HK-2 (cell line): ENCODE data around the gene EVA1A.
"Not testable (repeated sequence)": the region's sequence is repeated elsewhere in the genome, so short reads cannot be mapped to it uniquely, and the experiment has no call there.

Experiments used
- DNase-seq: peaks from one replicate; pipeline ENCODE4 v3.0.0-alpha.2; 2018; ENCODE audit not compliant: unreplicated experiment

The EVA1A gene

DNA sequence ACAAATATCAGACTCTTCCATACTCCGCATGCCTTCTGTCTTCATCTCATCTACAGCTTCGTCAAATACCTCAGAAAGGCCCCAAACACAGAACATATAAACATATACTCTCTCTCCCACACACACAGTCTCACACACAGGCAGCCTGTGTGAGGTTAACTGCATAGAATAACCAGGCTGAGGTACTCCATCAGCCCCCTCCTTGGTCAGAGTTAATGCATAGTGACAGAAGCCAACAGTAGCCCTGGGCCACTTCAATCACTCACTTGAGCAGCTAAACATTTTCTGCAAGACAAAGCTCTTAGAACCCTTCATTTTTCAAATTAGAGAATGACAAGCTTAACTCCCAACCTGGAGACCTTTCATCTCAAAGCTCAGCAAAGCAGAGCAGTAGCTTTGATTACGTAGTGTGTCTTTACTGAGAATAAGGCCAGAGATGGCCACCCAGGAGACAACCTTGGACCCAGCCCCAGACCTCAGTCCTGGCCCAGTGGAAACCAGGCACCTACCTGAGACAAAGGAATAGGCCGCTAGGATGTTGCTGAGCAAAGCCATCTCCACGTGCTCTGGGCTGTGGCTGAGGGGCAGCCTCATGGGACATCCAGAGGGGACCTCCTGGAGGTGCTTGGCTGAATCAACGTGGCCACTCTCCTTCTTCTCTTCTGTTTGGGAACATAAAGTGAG is 43.0 kb downstream of the EVA1A start:
- DNase-seq, result no peak

DNA sequence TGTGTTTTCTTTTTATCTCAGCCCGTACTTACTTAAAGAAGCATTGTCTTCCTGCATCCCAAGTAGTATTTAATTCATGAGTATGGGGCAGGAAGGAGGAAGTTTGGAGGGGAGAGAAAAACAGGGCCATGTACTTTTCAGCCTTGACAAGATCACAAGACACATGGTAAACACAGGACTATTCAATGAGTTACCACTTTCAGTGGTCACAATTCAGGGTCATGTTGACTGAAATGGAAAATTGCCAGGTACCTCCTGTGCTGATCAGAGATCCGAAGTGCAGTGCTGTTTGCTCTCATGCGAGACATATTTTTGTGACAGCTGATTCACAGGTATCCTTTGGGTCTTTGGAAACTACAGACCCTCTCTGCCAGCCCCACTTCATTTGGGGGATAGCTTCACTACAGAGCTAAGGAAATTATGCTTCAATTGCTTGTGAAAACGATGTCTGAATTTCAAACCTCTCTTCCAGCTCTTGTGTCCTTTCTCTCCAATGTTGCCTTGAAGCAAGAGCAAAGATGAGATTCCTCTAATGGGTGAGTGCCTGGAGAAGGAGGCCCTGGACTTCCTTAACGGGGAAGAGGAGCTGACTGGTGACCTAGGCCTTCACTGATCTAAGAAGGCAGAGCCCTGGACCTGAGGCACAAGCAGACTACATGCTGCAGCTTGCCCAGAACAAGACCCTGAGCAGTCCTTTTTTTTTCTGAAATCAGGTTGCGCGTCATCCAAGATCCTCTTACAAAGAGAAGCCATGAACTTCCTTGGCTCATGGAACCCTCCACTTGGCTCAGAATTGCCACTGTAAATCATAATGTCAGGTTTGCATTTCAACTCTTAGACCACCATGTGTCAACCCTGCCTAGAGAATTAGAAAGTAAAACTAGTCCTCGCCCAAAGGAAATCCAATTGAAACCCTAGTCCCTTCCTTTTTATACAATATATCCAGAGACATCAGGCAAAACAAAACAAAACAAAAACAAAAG is 44.1 kb downstream of the EVA1A start:
- DNase-seq, result no peak

DNA sequence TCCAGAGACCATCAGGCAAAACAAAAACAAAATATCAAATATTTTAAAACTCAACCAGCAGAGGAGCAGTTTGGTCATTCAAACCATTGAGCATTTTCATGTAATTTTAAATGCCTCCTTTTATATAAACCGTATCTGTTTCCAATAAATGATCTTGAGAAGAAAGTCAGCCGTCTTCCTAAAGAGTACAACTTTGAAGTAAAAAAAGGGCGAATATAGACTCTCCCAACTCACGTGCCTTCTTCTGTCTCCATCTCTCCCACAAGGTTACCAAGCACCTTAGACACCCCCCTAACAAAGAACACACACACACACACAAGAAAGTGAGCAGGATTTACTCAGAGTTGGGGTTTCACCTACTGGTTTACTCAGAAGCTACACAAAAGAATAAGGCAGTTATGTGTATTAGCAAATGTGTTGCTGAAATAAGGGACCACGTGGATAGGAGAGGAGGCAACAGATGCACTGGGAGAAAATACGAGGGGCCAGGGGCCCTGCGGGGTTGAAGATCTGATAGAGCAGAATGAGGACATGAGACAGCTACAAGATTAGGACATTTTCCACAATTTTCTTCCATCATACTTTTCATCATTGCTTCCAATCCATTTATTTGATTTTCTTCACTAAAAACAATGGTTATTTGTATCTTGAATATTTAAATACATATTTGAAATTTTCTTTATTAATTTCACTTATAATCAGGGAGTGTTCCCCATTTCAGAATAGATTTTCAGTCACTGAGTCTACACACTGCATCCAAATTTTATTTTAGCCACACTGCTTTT is 45.0 kb downstream of the EVA1A start:
- DNase-seq, result no peak

DNA sequence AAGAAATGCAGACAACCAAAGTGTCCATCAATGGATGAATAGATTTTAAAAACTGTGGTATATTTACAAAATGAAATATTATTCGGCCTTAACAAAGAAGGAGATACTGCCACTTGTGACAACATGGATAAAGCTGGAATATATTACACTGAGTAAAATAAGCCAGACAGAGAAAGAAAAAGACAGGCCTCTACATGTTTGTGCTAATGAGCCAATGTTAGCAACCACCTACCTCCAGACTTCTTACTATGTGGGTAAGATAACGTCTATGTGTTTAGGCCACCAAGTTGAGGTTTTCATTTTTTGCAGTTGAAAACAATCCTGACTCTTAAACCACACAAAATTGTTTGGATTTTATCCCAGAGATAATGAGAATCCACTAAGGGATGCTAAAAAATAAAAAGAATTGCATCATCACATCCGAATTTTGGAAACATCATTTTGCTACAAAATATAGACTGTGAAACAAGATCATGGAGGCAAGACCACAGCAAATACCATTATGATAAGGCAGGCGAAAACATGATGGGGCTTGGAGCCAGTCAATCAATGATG is 47.0 kb downstream of the EVA1A start:
- DNase-seq, result no peak

DNA sequence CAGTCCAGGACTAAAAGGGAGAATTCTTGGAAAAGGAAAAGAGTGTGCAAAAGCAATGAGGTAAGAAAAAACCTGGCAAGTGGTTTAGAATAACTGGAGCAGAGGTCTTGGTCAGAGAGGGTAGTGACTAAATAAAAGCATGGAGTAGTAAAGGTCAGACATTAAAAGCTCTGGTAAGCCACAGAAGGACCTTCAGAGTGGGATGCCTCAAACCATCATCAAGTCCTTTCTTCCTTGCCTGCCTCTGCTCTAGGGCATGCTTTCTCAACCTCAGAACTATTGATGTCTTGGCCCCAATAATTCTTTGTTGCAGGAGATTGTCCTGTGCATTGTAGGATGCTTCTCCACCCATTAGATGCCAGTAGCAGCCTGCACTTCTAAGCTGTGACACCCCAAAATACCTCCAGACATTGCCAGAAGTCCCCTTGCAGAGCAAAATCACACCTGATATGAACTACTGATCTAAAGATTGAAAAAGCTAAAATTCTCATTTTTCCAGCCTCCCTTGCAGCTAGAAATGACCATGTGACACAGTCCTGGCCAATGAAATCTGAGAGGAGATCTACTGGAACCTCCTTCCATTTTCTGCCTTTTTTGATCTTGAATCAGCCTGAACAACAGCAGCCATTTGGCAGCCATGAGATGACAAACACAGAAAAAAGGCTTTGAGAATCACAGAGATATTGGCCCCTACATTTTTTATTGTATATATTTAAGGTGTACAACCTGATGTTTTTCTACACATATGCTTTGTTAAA is 48.1 kb downstream of the EVA1A start:
- DNase-seq, result no peak

DNA sequence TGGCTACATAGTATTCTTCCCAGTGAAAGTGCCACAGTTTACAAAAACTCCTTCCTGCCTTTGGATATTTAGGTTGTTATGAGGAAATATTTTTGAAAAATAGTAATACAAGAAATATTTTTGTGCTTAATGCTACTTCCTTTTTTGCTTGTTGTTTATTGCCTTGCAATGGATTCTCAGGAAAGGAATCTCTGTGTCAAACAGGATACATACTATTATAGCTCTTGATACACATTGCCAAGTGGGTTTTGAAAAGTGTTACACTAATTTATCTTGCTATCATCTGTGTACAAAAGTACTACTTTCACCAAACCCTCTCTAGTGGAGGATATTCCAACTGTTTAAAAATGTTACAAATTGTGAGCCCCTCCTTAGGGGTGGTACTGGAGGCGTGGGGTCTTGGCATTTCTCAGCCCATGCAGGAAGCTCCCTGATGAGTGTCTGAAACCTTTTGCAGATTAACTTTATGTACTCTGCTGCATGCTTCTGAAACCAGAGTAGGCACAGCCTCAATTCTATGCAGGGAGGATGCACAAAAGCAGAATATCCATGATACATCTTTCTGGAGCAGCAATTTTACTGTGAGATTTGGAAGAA is 54.5 kb downstream of the EVA1A start:
- DNase-seq, result no peak

DNA sequence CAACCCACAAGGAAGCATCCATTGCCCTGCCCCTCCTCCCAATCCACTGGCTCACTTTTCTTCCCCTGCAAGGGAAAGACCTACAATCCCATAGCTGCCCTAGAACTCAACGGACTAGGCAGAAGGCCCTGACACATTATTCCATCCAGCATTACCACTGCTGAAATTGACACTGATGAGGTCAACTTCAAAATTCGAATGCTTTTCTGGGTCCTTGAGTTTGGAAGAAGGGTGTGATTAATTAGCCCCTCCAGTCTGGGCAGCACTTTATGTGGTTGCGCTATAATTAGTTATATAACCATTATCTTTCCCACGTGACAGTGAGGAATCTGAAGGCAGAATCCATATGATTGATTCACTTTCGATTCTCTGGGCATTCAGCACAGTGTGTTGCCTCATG is 55.7 kb downstream of the EVA1A start:
- no peak for DNase-seq

DNA sequence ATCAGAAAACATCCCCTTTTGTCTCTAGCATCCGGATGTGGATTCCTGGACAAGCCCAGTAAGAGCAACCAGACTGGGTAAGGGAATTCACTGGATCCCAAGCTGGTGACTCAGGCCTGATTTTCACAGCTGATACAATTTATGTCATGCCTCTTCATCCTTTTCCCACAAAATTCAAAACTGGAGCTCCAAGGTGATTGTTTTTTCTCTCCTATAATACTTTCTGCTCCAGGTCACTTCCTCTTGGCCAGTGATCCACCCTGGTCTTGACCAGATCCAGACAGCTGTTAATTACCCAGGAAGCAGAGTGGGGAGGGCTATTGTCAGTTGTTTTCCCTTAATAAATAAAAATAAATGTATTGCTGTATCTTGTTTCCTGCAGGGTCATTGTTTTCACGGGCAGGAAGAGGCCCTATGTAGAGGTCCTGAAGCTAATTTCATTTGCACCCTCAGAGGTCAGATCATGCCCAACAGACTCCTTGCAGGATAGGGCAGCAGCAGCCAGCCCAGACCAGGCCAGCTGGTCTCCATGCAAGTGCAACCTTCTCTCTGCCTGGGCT is 57.6 kb downstream of the EVA1A start:
- DNase-seq, result peak; percentile 43

DNA sequence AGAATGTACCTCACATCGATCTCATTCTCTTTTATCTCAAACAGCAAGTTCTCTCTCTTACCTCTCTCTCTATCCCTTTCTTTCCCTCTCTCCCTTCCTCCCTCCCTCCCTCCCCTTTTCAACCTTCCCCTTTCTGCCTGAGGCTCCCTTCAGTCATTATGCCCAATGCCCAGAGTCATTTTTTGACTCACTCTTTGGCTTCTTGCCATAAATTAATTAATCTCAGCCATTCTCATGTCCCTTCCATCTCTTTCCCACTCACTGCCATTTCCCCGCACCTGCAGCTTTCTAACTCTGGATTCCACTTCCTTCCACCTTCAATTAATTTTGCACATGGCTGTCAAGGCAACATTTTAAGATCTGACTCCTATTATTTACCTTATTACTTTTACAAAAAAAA is 60.1 kb downstream of the EVA1A start:
- no peak for DNase-seq

DNA sequence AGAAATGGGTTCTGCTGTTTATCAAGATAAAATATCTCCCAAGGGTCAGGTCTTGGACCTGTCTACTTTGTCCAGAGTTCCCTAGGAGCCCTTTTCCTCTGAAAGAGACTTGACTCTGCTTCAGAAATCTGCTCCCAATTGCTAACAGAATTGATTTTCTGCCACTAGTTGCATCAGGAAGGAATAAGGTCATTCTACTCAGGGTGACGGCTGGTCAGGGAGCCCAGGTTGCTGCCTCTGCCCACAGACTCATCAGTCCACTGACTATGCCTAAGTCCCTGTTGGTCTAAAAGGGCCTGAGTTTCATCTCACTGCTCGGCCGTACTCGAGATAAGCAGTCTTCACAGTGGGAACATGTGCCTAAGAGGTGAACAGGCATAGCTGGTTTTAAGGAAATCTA is 61.2 kb downstream of the EVA1A start:
- no peak for DNase-seq

DNA sequence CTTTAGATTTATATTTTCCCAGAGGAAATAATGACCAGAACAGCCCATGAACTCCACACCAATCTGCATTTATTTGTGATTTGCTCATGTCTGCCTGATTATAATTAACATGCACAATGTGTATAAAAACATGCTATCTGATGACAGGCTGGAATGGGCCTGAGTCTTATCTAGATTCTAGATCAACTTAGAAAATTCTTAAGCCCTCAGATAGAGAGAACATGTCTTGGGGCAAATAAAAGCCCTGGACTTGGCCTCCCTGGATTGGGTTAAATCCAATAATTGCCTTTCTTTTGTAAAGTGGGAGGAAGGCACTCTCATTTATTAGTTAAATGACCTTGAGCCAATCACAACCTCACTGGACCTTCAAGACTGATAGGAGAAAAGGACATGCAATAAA is 61.8 kb downstream of the EVA1A start:
- DNase-seq, result no peak

DNA sequence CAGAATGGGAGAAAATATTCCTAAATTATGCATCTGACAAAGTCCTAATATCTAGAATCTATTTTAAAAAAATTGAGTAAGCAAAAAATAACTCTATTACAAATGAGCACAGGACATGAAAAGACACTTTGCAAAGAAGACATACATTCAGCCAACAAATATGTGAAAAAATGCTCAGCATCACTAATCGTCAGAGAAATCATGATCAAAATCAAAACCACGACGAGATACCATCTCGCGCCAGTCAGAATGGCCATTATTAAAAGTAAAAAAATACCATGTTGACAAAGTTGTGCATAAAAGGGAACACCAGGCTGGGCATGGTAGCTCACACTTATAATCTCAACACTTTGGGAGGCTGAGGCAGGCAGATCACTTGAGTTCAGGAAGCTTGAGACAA is 63.5 kb downstream of the EVA1A start:
- no peak for DNase-seq

DNA sequence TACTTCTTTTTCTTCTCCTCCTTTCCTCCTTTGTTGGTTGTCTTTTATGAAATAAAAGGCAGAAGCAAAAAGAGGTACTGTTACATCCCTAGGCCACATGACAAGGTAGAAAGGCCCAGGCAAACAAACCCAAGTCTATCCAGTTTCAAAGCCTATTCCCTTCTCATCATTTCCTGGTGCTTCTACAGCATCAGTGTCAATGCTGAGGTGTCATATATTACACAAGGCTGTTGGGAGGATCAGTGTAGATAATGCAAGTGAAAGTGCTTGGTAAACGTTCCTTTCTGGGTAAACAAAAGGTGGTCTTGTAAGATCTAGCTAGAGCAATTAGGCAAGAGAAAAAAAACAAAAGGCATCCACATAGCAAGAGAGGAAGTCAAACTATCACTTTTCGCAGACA is 64.9 kb downstream of the EVA1A start:
- no peak for DNase-seq

DNA sequence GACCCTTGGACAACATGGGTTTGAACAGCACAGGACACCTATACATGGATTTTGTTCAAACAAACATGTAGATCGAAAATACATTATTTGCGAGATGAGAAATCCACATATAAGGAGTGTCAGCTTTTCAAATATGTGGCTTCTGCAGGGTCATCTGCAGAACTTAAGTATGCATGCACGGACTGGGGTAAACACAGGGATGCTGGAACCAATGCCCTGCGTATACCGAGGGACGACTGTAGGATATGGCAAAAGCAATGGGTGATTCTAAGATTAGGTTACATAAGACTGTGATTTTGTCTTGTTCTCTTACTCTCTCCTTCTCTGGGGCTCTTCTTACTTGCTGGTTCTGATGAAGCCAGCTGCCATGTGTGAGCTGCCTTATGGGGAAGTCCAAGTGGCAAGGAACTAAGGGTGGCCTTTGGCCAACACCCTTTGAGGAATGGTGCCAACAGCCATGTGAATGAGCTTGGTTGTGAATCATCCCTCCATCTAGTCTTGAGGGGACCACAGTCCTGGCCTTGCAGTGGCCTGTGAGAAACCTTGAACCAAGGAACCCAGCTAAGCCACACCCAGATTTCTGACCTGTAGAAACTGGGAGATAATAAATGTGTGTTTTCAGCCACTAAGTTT is 66.5 kb downstream of the EVA1A start:
- DNase-seq, result no peak

DNA sequence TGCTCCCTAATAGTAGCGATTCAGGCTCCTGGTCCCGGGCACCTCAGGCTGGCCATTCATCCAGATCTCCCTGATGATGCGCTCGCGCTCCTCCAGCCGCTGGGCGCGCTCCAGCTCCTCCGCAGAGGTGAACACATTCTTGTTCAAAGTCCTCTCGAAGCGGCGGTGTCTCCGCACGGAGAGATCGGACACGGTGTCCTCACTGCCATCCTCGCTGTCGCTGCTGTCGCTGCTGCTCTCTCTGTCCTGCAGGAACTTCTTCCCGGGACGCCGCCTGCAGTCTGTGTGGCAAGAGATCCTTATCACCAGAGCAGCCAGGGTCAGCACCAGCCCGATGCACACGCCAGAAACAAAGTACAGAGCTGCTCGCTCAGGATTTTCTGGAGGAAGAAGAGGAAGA is 67.5 kb downstream of the EVA1A start:
- no peak for DNase-seq

DNA sequence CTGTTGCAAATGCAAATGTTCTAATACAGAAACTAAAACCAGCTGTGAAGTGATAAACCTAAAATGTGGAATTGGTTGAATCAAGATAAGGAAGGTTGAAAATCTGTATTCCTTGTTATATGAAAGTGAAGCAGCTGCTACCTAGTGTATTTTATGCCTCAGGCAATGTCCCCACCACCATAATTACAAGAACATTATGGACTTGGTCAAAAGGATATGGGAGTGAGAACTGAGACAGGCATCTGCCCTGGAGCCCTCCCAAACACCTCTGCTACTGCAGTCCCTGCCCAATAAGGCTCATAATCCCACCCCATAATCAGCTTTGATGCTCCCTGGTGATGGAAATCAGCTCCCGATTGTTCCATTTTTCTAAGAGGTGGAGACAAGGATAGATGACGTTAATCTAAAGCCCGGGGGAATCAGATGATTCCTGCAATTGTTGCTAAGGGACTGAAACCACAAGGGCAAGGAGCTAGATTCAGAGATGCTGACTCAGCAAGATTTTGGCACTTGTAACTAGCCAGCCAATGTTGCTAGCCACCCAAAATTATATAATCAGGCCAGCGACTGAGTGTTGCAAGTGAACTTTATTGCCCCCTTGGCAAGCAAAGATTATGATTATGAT is 69.5 kb downstream of the EVA1A start:
- no peak for DNase-seq

DNA sequence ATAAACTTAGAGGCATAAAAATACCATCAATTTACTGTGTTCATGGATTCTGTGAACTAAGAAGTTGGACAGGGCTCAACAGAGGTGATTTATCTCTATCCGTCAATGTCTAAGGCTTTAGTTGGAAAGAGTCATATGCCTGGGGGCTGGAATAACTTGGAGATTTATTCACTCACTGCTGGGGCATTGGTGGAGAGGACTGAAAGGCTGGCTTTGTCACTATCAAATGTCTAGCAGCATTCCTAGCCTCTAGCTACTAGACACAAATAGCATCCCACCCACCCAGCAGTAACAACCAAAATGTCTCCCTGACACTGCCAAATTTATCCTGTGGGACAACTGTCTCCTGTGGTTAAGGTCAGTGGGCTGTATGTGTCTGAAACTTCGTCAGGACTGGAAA is 71.0 kb downstream of the EVA1A start:
- no peak for DNase-seq

DNA sequence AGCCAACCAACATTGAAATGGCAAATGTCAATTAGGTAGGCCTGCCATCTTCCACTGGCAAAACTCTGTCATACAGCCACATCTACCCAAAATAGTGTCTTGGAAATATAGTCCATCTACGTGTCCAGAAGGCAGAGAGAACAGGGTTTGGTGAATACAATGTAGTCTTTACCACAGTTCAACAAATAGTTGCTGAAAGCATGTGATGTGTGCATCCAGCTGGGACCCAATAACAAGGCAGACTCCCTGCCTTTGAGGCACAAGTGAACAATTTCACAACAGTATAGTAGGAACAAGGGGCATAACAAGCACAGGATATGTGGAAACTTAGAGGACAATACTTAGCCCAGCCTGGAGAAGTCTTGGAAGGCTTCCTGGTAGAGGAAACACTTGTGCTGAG is 72.6 kb downstream of the EVA1A start:
- no peak for DNase-seq

DNA sequence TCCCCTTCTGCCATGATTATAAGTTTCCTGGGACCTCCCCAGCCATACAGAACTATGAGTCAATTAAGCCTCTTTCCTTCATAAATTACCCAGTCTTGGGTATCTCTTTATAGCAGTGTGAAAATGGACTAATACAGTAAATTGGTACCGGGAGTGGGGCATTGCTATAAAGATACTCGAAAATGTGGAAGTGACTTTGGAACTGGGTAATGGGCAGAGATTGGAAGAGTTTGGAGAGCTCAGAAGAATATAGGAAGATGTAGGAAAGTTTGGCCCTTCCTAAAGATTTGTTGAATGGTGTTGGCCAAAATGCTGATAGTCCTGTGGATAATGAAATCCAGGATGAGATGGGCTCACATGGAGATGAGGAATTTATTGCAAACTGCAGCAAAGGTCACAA is 74.0 kb downstream of the EVA1A start:
- not testable (repeated sequence) for DNase-seq

DNA sequence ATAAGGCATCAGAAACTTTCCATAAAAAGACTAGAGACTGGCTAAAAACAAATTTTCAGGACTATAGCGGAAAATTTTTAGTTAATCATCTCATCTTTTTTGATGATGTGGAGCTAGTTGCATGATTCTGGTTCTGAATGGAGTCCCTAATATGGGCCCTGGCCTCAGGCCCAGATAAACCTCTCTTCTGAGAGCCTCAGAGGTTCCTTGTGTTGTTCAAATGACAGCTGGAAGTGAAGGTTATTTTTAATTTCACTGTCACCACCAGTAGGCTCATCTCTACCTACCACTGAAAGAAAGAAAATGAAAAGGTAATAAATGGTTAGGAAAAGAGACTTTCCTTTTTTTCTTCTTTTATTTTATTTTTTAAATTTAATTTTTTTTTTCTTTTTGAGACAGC is 75.9 kb downstream of the EVA1A start:
- no peak for DNase-seq
